ENCODE data around the gene PLEKHJ1.

Gene PLEKHJ1

GRCh38 chr19:2197270-2197669 is 38.9 kb downstream of the PLEKHJ1 start:
- no peak for DNase-seq (ENCODE audit: low spot score)

- DNase-seq (ENCODE audit: low spot score): no peak
Observed at GRCh38 chr19:2195914-2196313, 40.2 kb downstream of the PLEKHJ1 start.

DNA sequence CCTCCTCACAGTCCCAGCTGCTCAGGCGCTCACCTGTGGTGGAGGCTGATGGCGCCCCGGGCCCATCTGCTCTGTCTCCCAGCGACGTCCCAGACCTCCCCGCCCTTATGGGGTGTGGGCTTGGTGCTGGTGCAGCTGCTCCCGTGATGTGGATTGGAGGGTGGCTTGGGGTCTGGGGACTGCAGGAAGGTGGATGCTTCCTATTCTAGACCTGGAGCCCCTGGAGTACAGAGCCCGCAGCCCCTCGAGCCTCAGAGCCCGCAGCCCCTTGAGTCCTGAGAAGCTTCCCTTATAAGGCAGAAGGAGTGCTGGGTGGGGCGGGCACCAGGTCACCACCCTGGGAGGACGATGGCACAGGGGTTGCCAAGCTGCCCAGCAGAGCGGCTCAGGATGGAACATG is 40.8 kb downstream of the PLEKHJ1 start:
- no peak for DNase-seq (ENCODE audit: low spot score)

GRCh38 chr19:2194513-2195078 is 41.5 kb downstream of the PLEKHJ1 start:
- DNase-seq (ENCODE audit: low spot score): no peak

GRCh38 chr19:2193807-2194206 is 42.3 kb downstream of the PLEKHJ1 start:
- DNase-seq (ENCODE audit: low spot score): no peak

- no peak for DNase-seq (ENCODE audit: low spot score)
Observed at GRCh38 chr19:2192862-2193261, 43.3 kb downstream of the PLEKHJ1 start.

DNA sequence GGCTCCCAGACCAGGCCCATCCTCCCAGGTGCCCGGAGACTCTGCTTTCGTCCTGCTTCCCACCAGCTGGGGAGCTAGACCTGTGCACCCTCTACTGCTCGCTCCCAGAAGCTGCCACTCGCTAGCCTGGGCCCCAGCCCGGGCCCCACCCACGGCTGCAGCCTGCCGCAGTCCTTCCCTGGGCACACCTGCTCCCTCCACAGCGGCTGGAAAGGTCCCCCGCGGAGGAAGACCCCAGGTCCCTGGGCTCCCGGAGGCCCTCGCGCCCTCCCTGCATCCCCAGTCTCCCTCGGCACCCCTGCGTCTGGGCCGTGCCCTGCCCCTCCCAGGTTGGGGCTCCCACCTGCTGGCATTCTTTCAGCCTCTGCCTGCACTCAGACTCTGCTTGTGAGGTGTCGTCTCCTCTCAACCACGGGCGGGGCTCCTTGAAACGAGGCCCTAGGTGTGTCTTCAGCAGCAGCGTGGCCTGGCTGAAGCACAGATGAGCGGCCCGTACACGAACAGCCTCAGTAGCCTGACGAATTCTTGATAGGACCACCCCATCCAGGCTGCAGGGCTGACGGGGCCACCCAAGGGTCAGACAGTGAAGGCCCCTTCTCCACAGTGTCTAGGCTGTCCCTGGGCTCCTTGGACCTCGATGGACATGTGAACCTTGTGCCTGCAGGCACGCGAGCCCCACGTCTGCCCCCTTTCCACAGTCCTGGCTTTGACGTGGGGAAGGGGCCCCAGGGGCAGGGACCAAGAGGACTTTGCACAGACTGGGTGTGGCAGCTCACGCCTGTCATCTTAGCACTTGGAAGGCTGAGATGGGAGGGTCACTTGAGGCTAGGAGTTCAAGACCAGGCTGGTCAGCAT is 44.4 kb downstream of the PLEKHJ1 start:
- DNase-seq (ENCODE audit: low spot score): no peak

- DNase-seq (ENCODE audit: low spot score): no peak
Observed at GRCh38 chr19:2190848-2191455, 45.2 kb downstream of the PLEKHJ1 start.

DNA sequence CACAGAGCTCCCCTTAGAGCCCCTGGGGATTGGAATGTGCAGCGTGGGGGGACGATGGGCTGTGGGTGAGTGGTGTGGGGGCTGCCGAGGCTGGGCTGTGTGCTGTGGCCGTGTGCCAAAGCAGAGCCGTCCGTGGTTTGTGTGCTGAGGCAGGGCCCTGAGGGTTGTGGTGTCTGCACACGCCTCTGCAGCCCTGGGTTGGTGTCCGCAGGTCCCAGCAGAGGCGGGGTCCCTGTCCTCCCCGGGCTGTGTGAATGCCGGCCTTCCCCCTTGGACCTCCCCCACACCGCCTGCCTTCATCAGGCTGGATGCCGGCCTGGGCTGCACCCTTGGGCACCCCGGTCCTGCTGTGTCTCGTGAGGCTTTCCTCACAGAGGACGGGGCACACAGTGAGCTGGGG is 46.2 kb downstream of the PLEKHJ1 start:
- DNase-seq (ENCODE audit: low spot score): no peak

- DNase-seq (ENCODE audit: low spot score): peak; percentile 38
Observed at GRCh38 chr19:2188708-2189385, 47.3 kb downstream of the PLEKHJ1 start.

GRCh38 chr19:2187159-2187558 is 49.0 kb downstream of the PLEKHJ1 start:
- DNase-seq (ENCODE audit: low spot score): no peak

- DNase-seq (ENCODE audit: low spot score): peak; percentile 99
Observed at GRCh38 chr19:2186071-2186846, 49.9 kb downstream of the PLEKHJ1 start.

GRCh38 chr19:2185734-2186070 is 50.4 kb downstream of the PLEKHJ1 start:
- DNase-seq (ENCODE audit: low spot score): no peak

GRCh38 chr19:2184422-2184975 is 51.6 kb downstream of the PLEKHJ1 start:
- DNase-seq (ENCODE audit: low spot score): no peak

Measured in hepatic stellate cell (primary cell).